Mucosa of rectum (tissue), 2 donors: ENCODE measurements around the gene TENT5A.
A peak's percentile ranks its signal among the peaks of the same experiment; 100 is the strongest.

Experiments
- H3K27ac ChIP-seq, 2 donors: one replicate each; pipeline ENCODE4 v1.7.0; 2013; ENCODE audit warnings: inconsistent platforms in 2 of 2, low read depth in 2 of 2, low read length in 2 of 2
- H3K27me3 ChIP-seq, 2 donors: one replicate each; pipeline ENCODE4 v1.7.0; 2013; ENCODE audit warnings: low read length in 2 of 2; ENCODE audit not compliant: control insufficient read depth in 2 of 2, insufficient read depth in 2 of 2
- H3K36me3 ChIP-seq, 2 donors: one replicate each; pipeline ENCODE4 v1.7.0; 2013; ENCODE audit warnings: low read length in 2 of 2; ENCODE audit not compliant: control insufficient read depth in 2 of 2, insufficient read depth in 2 of 2
- H3K4me1 ChIP-seq, 2 donors: one replicate each; pipeline ENCODE4 v1.7.0; 2013; ENCODE audit warnings: low read length in 2 of 2, mild to moderate bottlenecking in 1 of 2; ENCODE audit not compliant: control insufficient read depth in 2 of 2, insufficient read depth in 2 of 2
- H3K4me3 ChIP-seq, 2 donors: one replicate each; pipeline ENCODE4 v1.7.0; 2013; ENCODE audit warnings: low read length in 2 of 2
- H3K9ac ChIP-seq, 2 donors: one replicate each; pipeline ENCODE4 v1.7.0; 2013; ENCODE audit warnings: low read length in 2 of 2, low read depth in 1 of 2, mild to moderate bottlenecking in 1 of 2
- H3K9me3 ChIP-seq, 2 donors: one replicate each; pipeline ENCODE4 v1.7.0; 2013; ENCODE audit warnings: low read length in 2 of 2; ENCODE audit not compliant: control insufficient read depth in 2 of 2
- donor health status: healthy.
- donor health status: Normal muscosa, but diverticular disease.

Gene TENT5A

GRCh38 chr6:81763051-81763450, 10.6 kb upstream of the TENT5A start:
- Histone ChIP-seq H3K9ac (no peak overlapping the region), H3K4me1 (peaks cover 7 to 12% of the 10 kb centered on the region in 2 donors), H3K4me3 (no peak overlapping the region), H3K27me3 (no peaks in the 10 kb centered on the region), H3K36me3 (no peaks in the 10 kb centered on the region), H3K27ac (no peak overlapping the region), H3K9me3 (no peaks in the 10 kb centered on the region)

- Histone ChIP-seq H3K9me3 (no peaks in the 10 kb centered on the region), H3K4me1 (peaks cover 7 to 12% of the 10 kb centered on the region in 2 donors), H3K27me3 (no peaks in the 10 kb centered on the region), H3K4me3 (no peak overlapping the region), H3K36me3 (no peaks in the 10 kb centered on the region), H3K9ac (no peak overlapping the region), H3K27ac (no peak overlapping the region)
Measured at GRCh38 chr6:81762606-81763005, 10.1 kb upstream of the TENT5A start.

- H3K4me1 ChIP-seq: peaks cover 5 to 10% of the 10 kb centered on the region in 2 donors
- no peak overlapping the region for H3K4me3 ChIP-seq
- no peaks in the 10 kb centered on the region for H3K9me3 ChIP-seq
- no peak overlapping the region for H3K27ac ChIP-seq
- H3K9ac ChIP-seq: no peak overlapping the region
- H3K36me3 ChIP-seq: no peaks in the 10 kb centered on the region
- no peaks in the 10 kb centered on the region for H3K27me3 ChIP-seq
Measured at GRCh38 chr6:81762132-81762531, 9.7 kb upstream of the TENT5A start.

- H3K9ac ChIP-seq: no peak overlapping the region
- peaks cover 2% of the 10 kb centered on the region in 2 donors for H3K4me1 ChIP-seq
- H3K36me3 ChIP-seq: no peaks in the 10 kb centered on the region
- no peak overlapping the region for H3K27ac ChIP-seq
- no peaks in the 10 kb centered on the region for H3K27me3 ChIP-seq
- H3K9me3 ChIP-seq: no peaks in the 10 kb centered on the region
- H3K4me3 ChIP-seq: no peak overlapping the region
Measured at GRCh38 chr6:81761197-81761596, 8.7 kb upstream of the TENT5A start.

- Histone ChIP-seq H3K27me3 (no peaks in the 10 kb centered on the region), H3K27ac (no peak overlapping the region), H3K4me1 (peaks cover under 1 to 2% of the 10 kb centered on the region in 2 donors), H3K9ac (no peak overlapping the region), H3K36me3 (no peaks in the 10 kb centered on the region), H3K4me3 (no peak overlapping the region), H3K9me3 (no peaks in the 10 kb centered on the region)
Measured at GRCh38 chr6:81759782-81760181, 7.3 kb upstream of the TENT5A start.

- H3K9ac ChIP-seq: no peak overlapping the region
- H3K36me3 ChIP-seq: no peaks in the 10 kb centered on the region
- peaks cover 11 to 14% of the 10 kb centered on the region in 2 donors for H3K4me1 ChIP-seq
- H3K4me3 ChIP-seq: no peak overlapping the region
- H3K27ac ChIP-seq: no peak overlapping the region
- H3K27me3 ChIP-seq: no peaks in the 10 kb centered on the region
- no peaks in the 10 kb centered on the region for H3K9me3 ChIP-seq
Measured at GRCh38 chr6:81758221-81758620, 5.7 kb upstream of the TENT5A start.

GRCh38 chr6:81756690-81757089, 4.2 kb upstream of the TENT5A start:
- no peaks in the 10 kb centered on the region for H3K9me3 ChIP-seq
- H3K36me3 ChIP-seq: no peaks in the 10 kb centered on the region
- H3K27ac ChIP-seq: no peak overlapping the region
- peaks cover 11 to 14% of the 10 kb centered on the region in 2 donors for H3K4me1 ChIP-seq
- H3K9ac ChIP-seq: no peak overlapping the region
- no peaks in the 10 kb centered on the region for H3K27me3 ChIP-seq
- H3K4me3 ChIP-seq: no peak overlapping the region

- no peak overlapping the region for H3K27ac ChIP-seq
- H3K4me3 ChIP-seq: no peak overlapping the region
- H3K4me1 ChIP-seq: peaks cover 11 to 14% of the 10 kb centered on the region in 2 donors
- no peaks in the 10 kb centered on the region for H3K9me3 ChIP-seq
- H3K9ac ChIP-seq: no peak overlapping the region
- no peaks in the 10 kb centered on the region for H3K36me3 ChIP-seq
- no peaks in the 10 kb centered on the region for H3K27me3 ChIP-seq
Measured at GRCh38 chr6:81755551-81755950, 3.1 kb upstream of the TENT5A start.

- Histone ChIP-seq H3K36me3 (no peaks in the 10 kb centered on the region), H3K27ac (peak overlapping the region in 1 of 2 donors; percentile 98), H3K27me3 (no peaks in the 10 kb centered on the region), H3K9ac (no peak overlapping the region), H3K4me3 (peak overlapping the region; percentile 81 to 99), H3K9me3 (no peaks in the 10 kb centered on the region), H3K4me1 (peaks cover 10 to 15% of the 10 kb centered on the region in 2 donors)
Measured at GRCh38 chr6:81754906-81755305, 2.4 kb upstream of the TENT5A start.

- no peaks in the 10 kb centered on the region for H3K9me3 ChIP-seq
- peaks cover 9 to 22% of the 10 kb centered on the region in 2 donors for H3K4me1 ChIP-seq
- peak overlapping the region; percentile 81 to 99 for H3K4me3 ChIP-seq
- peak overlapping the region; percentile 89 to 99 for H3K9ac ChIP-seq
- H3K36me3 ChIP-seq: peaks cover 0 to 6% of the 10 kb centered on the region in 2 donors
- H3K27ac ChIP-seq: peak overlapping the region; percentile 96 to 98
- H3K27me3 ChIP-seq: no peaks in the 10 kb centered on the region
Measured at GRCh38 chr6:81753711-81754577, 1.5 kb upstream of the TENT5A start.
